HCT116 (cell line): Measurements from ENCODE around the gene TTLL3. TPM values are rescaled to one million over a fixed set of nuclear protein-coding genes. Genes with fewer than 3 reads are reported as not detected.

Source experiments
- ATAC-seq: fragments of 200-7000 bp; cut with Tn5 transposase; 2 replicates; pipeline ENCODE4 v1.9.1; 2020; ENCODE audit warnings: mild to moderate bottlenecking, moderate library complexity
- BruUV-seq: library from RNA; stranded (reverse); fragments of 400-500 nt; replicated peaks from 2 replicates; lab custom pipeline; 2021; lab: Mats Ljungman, UMichigan
- CTCF ChIA-PET: fragments of 300-600 bp; sonication (Branson Sonifier 250); formaldehyde crosslinking; loops from one replicate; lab custom pipeline; 2021; ENCODE audit warnings: antibody characterized with exemption; lab: Charles Lee
- POLR2A ChIA-PET: fragments of 300-600, 350-600 bp; sonication (Branson Sonifier 250); formaldehyde crosslinking; loops from one replicate; lab custom pipeline; 2021; ENCODE audit warnings: antibody characterized with exemption; lab: Charles Lee
- RAD21 ChIA-PET, 2 experiments: fragments of 300-600 bp; sonication (Branson Sonifier 250); formaldehyde crosslinking; loops; one replicate each; lab custom pipeline; 2023; ENCODE audit warnings: low total read pairs in 2 of 2; ENCODE audit not compliant: uncharacterized antibody in 2 of 2, unreplicated experiment in 2 of 2, low non-redundant PET in 1 of 2; lab: Charles Lee
- DNase-seq: peaks from one replicate; pipeline ENCODE4 v3.0.0-alpha.2; 2010; ENCODE audit warnings: low read depth, low spot score
- H2AFZ ChIP-seq: fragments of 200-600 bp; shearing (Covaris generic), sonication (generic); 2 replicates; pipeline ENCODE4 v1.6.1; 2017; ENCODE audit warnings: low read depth, mixed run types, mixed read lengths, antibody characterized with exemption, low read length; ENCODE audit not compliant: poor library complexity, severe bottlenecking
- H3K27ac ChIP-seq: 2 replicates; pipeline ENCODE4 v1.5.1; 2012; ENCODE audit warnings: low read depth, low read length
- H3K27me3 ChIP-seq: fragments of 200-600 bp; sonication (generic); 2 replicates; pipeline ENCODE4 v1.6.1; 2016; ENCODE audit warnings: mixed run types, low read length, mixed read lengths; ENCODE audit not compliant: insufficient read depth
- H3K36me3 ChIP-seq, 2 experiments: fragments of 200-500 bp in 1 of 2; fragments of 200-600 bp in 1 of 2; sonication (Bioruptor generic) in 1 of 2; sonication (generic) in 1 of 2; 2 replicates each; pipeline versions ENCODE4 v1.5.1 to v1.6.1; 2014 to 2016; ENCODE audit warnings: low read length in 2 of 2, inconsistent platforms in 1 of 2, mixed read lengths in 1 of 2, mixed run types in 1 of 2; ENCODE audit not compliant: insufficient read depth in 2 of 2, control insufficient read depth in 1 of 2
- H3K4me1 ChIP-seq, 2 experiments: fragments of 200-600 bp in 1 of 2; sonication (generic) in 1 of 2; 2 replicates each; pipeline versions ENCODE4 v1.5.1 to v1.6.1; 2012 to 2017; ENCODE audit warnings: low read length in 2 of 2, inconsistent platforms in 1 of 2, mild to moderate bottlenecking in 1 of 2, mixed read lengths in 1 of 2, mixed run types in 1 of 2, moderate library complexity in 1 of 2; ENCODE audit not compliant: insufficient read depth in 2 of 2, control insufficient read depth in 1 of 2
- H3K4me2 ChIP-seq: fragments of 200-600 bp; sonication (generic); 2 replicates; pipeline ENCODE4 v1.6.1; 2017; ENCODE audit warnings: mixed run types, low read length, mixed read lengths
- H3K4me3 ChIP-seq, 2 experiments: fragments of 200-600 bp in 1 of 2; sonication (generic) in 1 of 2; replicated peaks in 1 of 2; 2 replicates each; pipeline ENCODE4 v1.5.1; 2011 to 2016; ENCODE audit warnings: low read length in 2 of 2, control low read depth in 1 of 2, low read depth in 1 of 2, mild to moderate bottlenecking in 1 of 2, mixed read lengths in 1 of 2, mixed run types in 1 of 2
- H3K79me2 ChIP-seq: fragments of 200-600 bp; sonication (generic); 2 replicates; pipeline ENCODE4 v1.6.1; 2017; ENCODE audit warnings: mild to moderate bottlenecking, mixed run types, low read length, moderate library complexity, mixed read lengths; ENCODE audit not compliant: insufficient read depth
- H3K9ac ChIP-seq: fragments of 200-600 bp; sonication (generic); 2 replicates; pipeline ENCODE4 v1.6.1; 2016; ENCODE audit warnings: low read length, mixed read lengths
- H3K9me2 ChIP-seq: fragments of 200-600 bp; sonication (generic), shearing (Covaris generic); 2 replicates; pipeline ENCODE4 v1.6.1; 2017; ENCODE audit warnings: mixed run types, mild to moderate bottlenecking, moderate library complexity; ENCODE audit not compliant: insufficient read depth
- H3K9me3 ChIP-seq, 2 experiments: fragments of 200-500 bp in 1 of 2; fragments of 200-600 bp in 1 of 2; sonication (Bioruptor generic) in 1 of 2; sonication (generic) in 1 of 2; 2 replicates each; pipeline ENCODE4 v1.6.1; 2014 to 2017; ENCODE audit warnings: low read length in 2 of 2, mixed read lengths in 2 of 2, inconsistent platforms in 1 of 2, low read depth in 1 of 2, mild to moderate bottlenecking in 1 of 2, mixed run types in 1 of 2, moderate library complexity in 1 of 2; ENCODE audit not compliant: control insufficient read depth in 1 of 2, insufficient read depth in 1 of 2
- H4K20me1 ChIP-seq: fragments of 200-600 bp; sonication (generic), shearing (Covaris generic); 2 replicates; pipeline ENCODE4 v1.6.1; 2017; ENCODE audit warnings: mixed run types, mild to moderate bottlenecking, moderate library complexity; ENCODE audit not compliant: insufficient read depth
- CEBPB ChIP-seq: IDR thresholded peaks from 2 replicates; pipeline ENCODE4 v1.6.1; 2012; ENCODE audit warnings: low read depth
- EGR1 ChIP-seq: IDR thresholded peaks from 2 replicates; pipeline ENCODE4 v1.6.1; 2012; ENCODE audit warnings: low read depth
- EZH2 ChIP-seq: fragments of 200-600 bp; sonication (generic); IDR thresholded peaks from 2 replicates; pipeline ENCODE4 v1.6.1; 2017; ENCODE audit warnings: antibody characterized with exemption, mixed run types
- FOSL1 ChIP-seq: IDR thresholded peaks from 2 replicates; pipeline ENCODE4 v1.6.1; 2012; ENCODE audit warnings: low read depth
- REST ChIP-seq: IDR thresholded peaks from 2 replicates; pipeline ENCODE4 v1.6.1; 2012; ENCODE audit warnings: low read depth
- SIN3A ChIP-seq: IDR thresholded peaks from 2 replicates; pipeline ENCODE4 v1.6.1; 2012; ENCODE audit warnings: low read depth
- TCF7L2 ChIP-seq: IDR thresholded peaks from 2 replicates; pipeline ENCODE4 v1.7.0; 2011; ENCODE audit warnings: borderline replicate concordance, inconsistent platforms; ENCODE audit not compliant: insufficient read depth, insufficient read length; ENCODE audit errors: extremely low read depth
- ZBTB33 ChIP-seq: IDR thresholded peaks from 2 replicates; pipeline ENCODE4 v1.6.1; 2011; ENCODE audit warnings: mild to moderate bottlenecking, low read length, moderate library complexity; ENCODE audit not compliant: insufficient replicate concordance; ENCODE audit errors: extremely low read depth
- ZNF274 ChIP-seq: fragments of 200-500 bp; sonication (Bioruptor generic); IDR thresholded peaks from 2 replicates; pipeline ENCODE4 v1.6.1; 2014; ENCODE audit warnings: mild to moderate bottlenecking, low read depth, low read length, inconsistent platforms
- intact Hi-C: fragments of 100-400 bp; cut with micrococcal nuclease; formaldehyde crosslinking; loops from 2 replicates; pipeline ENCODE4 v1.10.0; 2022
- total RNA-seq: library from RNA; stranded (reverse); gene quantifications from one replicate; pipeline ENCODE4 v1.2.1, GENCODE V29; 2021; ENCODE audit not compliant: unreplicated experiment

The TTLL3 gene
- total RNA-seq, 1 experiment from 2014 or later = 40.3 TPM

- no peak for ATAC-seq
- no peaks in the 10 kb centered on the region for H3K9me2 ChIP-seq
- H3K79me2 ChIP-seq = no peaks in the 10 kb centered on the region
- TF ChIP-seq ZBTB33 (no peak), ZNF274 (no peak), SIN3A (no peak), REST (no peak), EGR1 (no peak), FOSL1 (no peak), EZH2 (no peak), CEBPB (no peak), TCF7L2 (no peak)
- TF ChIP-seq, all 23 proteins: peak for 0
- Histone ChIP-seq H3K9me3 (no peaks in the 10 kb centered on the region), H3K4me2 (no peak overlapping the region), H2AFZ (no peak overlapping the region), H3K9ac (no peak overlapping the region), H3K27ac (no peak overlapping the region), H3K27me3 (no peaks in the 10 kb centered on the region), H4K20me1 (no peaks in the 10 kb centered on the region), H3K36me3 (peaks cover 15 to 25% of the 10 kb centered on the region in 2 experiments; a peak in 3 of 4 replicates), H3K4me1 (no peaks in the 10 kb centered on the region), H3K4me3 (no peak overlapping the region)
- ChIA-PET CTCF (no interaction called here), POLR2A (no interaction called here), RAD21 (no interaction called here)
- no TSS peak for BruUV-seq
- intact Hi-C loops = no loop called here
- DNase-seq = no peak
Observed at GRCh38 chr3:9784965-9785364, 25.1 kb upstream of the TTLL3 start.
